Hematopoietic multipotent progenitor cell treated with erythropoietin and hydrocortisone succinate and interleukin-3 and kit ligand, for 4 days (in vitro differentiated cells): Measurements from ENCODE around the gene TRAM2.
"Not testable (repeated sequence)": the region's sequence is repeated elsewhere in the genome, so short reads cannot be mapped to it uniquely, and the experiment has no call there.

ENCODE experiments used
- DNase-seq: peaks from one replicate; pipeline ENCODE4 v3.0.0-alpha.2; 2015

The TRAM2 gene

GRCh38 chr6:52474173-52474572 lies 102.7 kb downstream of the TRAM2 start:
- no peak for DNase-seq

- not testable (repeated sequence) for DNase-seq
Observed at GRCh38 chr6:52461194-52461593, 115.7 kb downstream of the TRAM2 start.

- DNase-seq = no peak
Observed at GRCh38 chr6:52457096-52457495, 119.8 kb downstream of the TRAM2 start.

- DNase-seq = no peak
Observed at GRCh38 chr6:52454556-52454955, 122.3 kb downstream of the TRAM2 start.
